GM18520 (cell line): Measurements from ENCODE around the gene POLG.

Experiments used
- ATAC-seq: cut with Tn5 transposase; IDR thresholded peaks from one replicate; pipeline ENCODE4 v1.9.1; 2021; ENCODE audit not compliant: unreplicated experiment

POLG gene

GRCh38 chr15:89356634-89357298, 22.1 kb upstream of the POLG start:
- no peak for ATAC-seq

GRCh38 chr15:89353991-89354390, 19.4 kb upstream of the POLG start:
- ATAC-seq, result no peak

- no peak for ATAC-seq
Observed at GRCh38 chr15:89352476-89352875, 17.9 kb upstream of the POLG start.

- no peak for ATAC-seq
Observed at GRCh38 chr15:89349206-89349558, 14.6 kb upstream of the POLG start.

GRCh38 chr15:89346516-89347231, 12.1 kb upstream of the POLG start:
- no peak for ATAC-seq

GRCh38 chr15:89345248-89345647, 10.6 kb upstream of the POLG start:
- ATAC-seq, result no peak

- no peak for ATAC-seq
Observed at GRCh38 chr15:89342840-89343239, 8.2 kb upstream of the POLG start.

- ATAC-seq, result no peak
Observed at GRCh38 chr15:89341316-89342005, 6.8 kb upstream of the POLG start.

- no peak for ATAC-seq
Observed at GRCh38 chr15:89340573-89340972, 5.9 kb upstream of the POLG start.

GRCh38 chr15:89338036-89338435, 3.4 kb upstream of the POLG start:
- ATAC-seq, result no peak

GRCh38 chr15:89335298-89336041, 846 bp upstream of the POLG start:
- ATAC-seq, result no peak

GRCh38 chr15:89333959-89334509, 590 bp downstream of the POLG start:
- no peak for ATAC-seq

GRCh38 chr15:89333011-89333860, 1.4 kb downstream of the POLG start:
- ATAC-seq, result no peak

- ATAC-seq, result no peak
Observed at GRCh38 chr15:89332446-89332845, 2.2 kb downstream of the POLG start.

GRCh38 chr15:89330881-89331595, 3.6 kb downstream of the POLG start:
- no peak for ATAC-seq

GRCh38 chr15:89330119-89330518, 4.5 kb downstream of the POLG start:
- no peak for ATAC-seq

- no peak for ATAC-seq
Observed at GRCh38 chr15:89329329-89330084, 5.1 kb downstream of the POLG start.

GRCh38 chr15:89328398-89329254, 6.0 kb downstream of the POLG start:
- no peak for ATAC-seq
